Epithelial cell of prostate (primary cell): Measurements from ENCODE around the gene C20orf141.
A peak's percentile ranks its signal among the peaks of the same experiment; 100 is the strongest.
"Not testable (repeated sequence)": the region's sequence is repeated elsewhere in the genome, so short reads cannot be mapped to it uniquely, and the experiment has no call there.

ENCODE experiments used
- DNase-seq: peaks from one replicate; pipeline ENCODE4 v3.0.0-alpha.2; 2011; ENCODE audit warnings: low read depth, low spot score
- H3K27ac ChIP-seq: fragments of 450-650 bp; 2 replicates; pipeline ENCODE4 v1.5.1; 2017; ENCODE audit warnings: mild to moderate bottlenecking

The C20orf141 gene

GRCh38 chr20:2814587-2815051 is at the start of gene C20orf141:
Gene C20orf141, plus strand, starts transcription at chr20:2814987. Its CDS starts 198 bp downstream, at chr20:2815185.
- H3K27ac ChIP-seq, result no peak within 1 kb of the TSS
- DNase-seq, result peak; percentile 69

- DNase-seq, result peak; percentile 70
Observed at GRCh38 chr20:2767768-2768631, 46.8 kb upstream of the C20orf141 start.

GRCh38 chr20:2768632-2769015 is 46.2 kb upstream of the C20orf141 start:
- H3K27ac ChIP-seq, result no peak overlapping the region
- no peak for DNase-seq

More at GRCh38 chr20:2767768-2768631, 46.8 kb upstream of the C20orf141 start:
- no peak overlapping the region for H3K27ac ChIP-seq

- not testable (repeated sequence) for DNase-seq, H3K27ac ChIP-seq
Observed at GRCh38 chr20:2770091-2770490, 44.7 kb upstream of the C20orf141 start.

GRCh38 chr20:2771631-2772080 is 43.1 kb upstream of the C20orf141 start:
- no peak overlapping the region for H3K27ac ChIP-seq
- no peak for DNase-seq

GRCh38 chr20:2773812-2774211 is 41.0 kb upstream of the C20orf141 start:
- H3K27ac ChIP-seq, result no peak overlapping the region
- no peak for DNase-seq

- no peak for DNase-seq
- no peak overlapping the region for H3K27ac ChIP-seq
Observed at GRCh38 chr20:2775139-2775538, 39.6 kb upstream of the C20orf141 start.

- no peak for DNase-seq
- H3K27ac ChIP-seq, result no peak overlapping the region
Observed at GRCh38 chr20:2778602-2779321, 36.0 kb upstream of the C20orf141 start.

- no peak for DNase-seq
- H3K27ac ChIP-seq, result no peak overlapping the region
Observed at GRCh38 chr20:2780948-2781347, 33.8 kb upstream of the C20orf141 start.

GRCh38 chr20:2783908-2784566 is 30.8 kb upstream of the C20orf141 start:
- H3K27ac ChIP-seq, result no peak overlapping the region
- no peak for DNase-seq

- DNase-seq, result no peak
Observed at GRCh38 chr20:2793471-2793870, 21.3 kb upstream of the C20orf141 start.

GRCh38 chr20:2794202-2794748 is 20.5 kb upstream of the C20orf141 start:
- no peak overlapping the region for H3K27ac ChIP-seq
- no peak for DNase-seq

More at GRCh38 chr20:2793471-2793870, 21.3 kb upstream of the C20orf141 start:
- no peak overlapping the region for H3K27ac ChIP-seq

- DNase-seq, result no peak
- H3K27ac ChIP-seq, result no peak overlapping the region
Observed at GRCh38 chr20:2794866-2795447, 19.8 kb upstream of the C20orf141 start.

GRCh38 chr20:2795451-2795850 is 19.3 kb upstream of the C20orf141 start:
- H3K27ac ChIP-seq, result no peak overlapping the region
- DNase-seq, result no peak

GRCh38 chr20:2796011-2796660 is 18.7 kb upstream of the C20orf141 start:
- no peak overlapping the region for H3K27ac ChIP-seq
- no peak for DNase-seq

- H3K27ac ChIP-seq, result no peak overlapping the region
- DNase-seq, result no peak
Observed at GRCh38 chr20:2797136-2797983, 17.4 kb upstream of the C20orf141 start.

GRCh38 chr20:2798095-2798805 is 16.5 kb upstream of the C20orf141 start:
- H3K27ac ChIP-seq, result no peak overlapping the region
- no peak for DNase-seq

- no peak overlapping the region for H3K27ac ChIP-seq
Observed at GRCh38 chr20:2798814-2799213, 16.0 kb upstream of the C20orf141 start.

More at GRCh38 chr20:2798814-2799213, 16.0 kb upstream of the C20orf141 start:
- no peak for DNase-seq
